Left lung (tissue), 10 donors: Measurements from ENCODE around the gene PCSK4. TPM values are rescaled to one million over a fixed set of nuclear protein-coding genes. Genes with fewer than 3 reads are reported as not detected.

Source experiments
- ATAC-seq: fragments of 200-7000 bp; cut with Tn5 transposase; one replicate; pipeline ENCODE4 v1.9.1; 2020; ENCODE audit warnings: moderate library complexity
- DNase-seq, 4 donors: peaks; one replicate each; pipeline ENCODE4 v3.0.0-alpha.2; 2013 to 2020
- H3K27ac ChIP-seq, 2 donors: fragments of 200-600 bp; sonication (generic) in 1 of 2; one replicate each; pipeline versions ENCODE4 v1.5.0 to v1.8.0; 2020 to 2021
- H3K27me3 ChIP-seq, 2 donors: fragments of 200-600 bp; sonication (generic) in 1 of 2; one replicate each; pipeline versions ENCODE4 v1.5.0 to v1.8.0; 2020 to 2021
- H3K36me3 ChIP-seq, 2 donors: fragments of 200-600 bp; sonication (generic) in 1 of 2; one replicate each; pipeline versions ENCODE4 v1.5.0 to v1.8.0; 2020 to 2021
- H3K4me1 ChIP-seq, 2 donors: fragments of 200-600 bp; one replicate each; pipeline ENCODE4 v1.8.0; 2021
- H3K4me3 ChIP-seq, 2 donors: fragments of 200-600 bp; sonication (generic) in 1 of 2; one replicate each; pipeline versions ENCODE4 v1.5.0 to v1.8.0; 2020 to 2021; ENCODE audit warnings: mild to moderate bottlenecking in 1 of 2
- H3K9me3 ChIP-seq, 2 donors: fragments of 200-600 bp; sonication (generic) in 1 of 2; one replicate each; pipeline versions ENCODE4 v1.5.0 to v1.8.0; 2020 to 2021
- intact Hi-C, 2 donors: fragments of 100-400 bp; cut with DNase I; formaldehyde crosslinking; loops; one replicate each; pipeline versions ENCODE4 v1.11.2 to v1.14.2; 2022
- polyA plus RNA-seq, 6 donors: library from polyadenylated mRNA; unstranded; fragments of 120-200 nt; gene quantifications; one replicate each; pipeline ENCODE4 v1.2.1, GENCODE V29; 2013; ENCODE audit not compliant: insufficient read length in 6 of 6
- total RNA-seq, 2 donors: library from RNA; stranded (reverse); fragmentation: NEBNext Ultra II Directional; extraction: Animal tissue kit (Norgen Biotek cat#: 25700); gene quantifications; one replicate each; pipeline ENCODE4 v1.2.1, GENCODE V29; 2021
- TF ChIP-seq, protein P1 (sequence below), 2 donors: fragments of 200-600 bp; sonication (generic) in 1 of 2; IDR thresholded peaks; one replicate each; pipeline versions ENCODE4 v1.5.0 to v1.8.0; 2021; ENCODE audit warnings: antibody characterized with exemption in 2 of 2
- donor health status: DM: no; HTN: yes; CAD: no.
- donor health status: DM: no; HTN: no; CAD: no.

Gene PCSK4
- total and polyA plus RNA-seq, 8 donors = 1.9 to 6.1 (median 4.0) TPM

DNA sequence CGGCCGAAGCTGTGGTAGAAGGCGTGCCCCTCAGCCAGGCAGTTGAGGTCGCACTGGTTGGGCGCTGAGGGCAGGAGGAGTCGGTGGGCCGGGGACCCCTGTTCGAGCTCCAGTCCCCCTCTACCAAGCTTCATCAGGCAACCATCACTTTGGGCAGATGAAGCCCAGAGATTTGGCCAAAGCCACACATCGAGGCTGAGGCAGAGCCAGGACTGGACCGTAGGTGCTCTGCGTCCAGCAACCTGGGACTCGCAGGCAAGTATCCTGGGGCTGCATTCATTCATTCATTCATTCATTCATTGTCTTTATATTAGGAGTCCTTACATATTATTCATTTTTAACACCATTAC, 18.3 kb upstream of the PCSK4 start:
- H3K36me3 ChIP-seq = no peaks in the 10 kb centered on the region
- no peak for ATAC-seq
- peaks cover 22 to 76% of the 10 kb centered on the region in 2 donors for H3K27me3 ChIP-seq
- TF ChIP-seq, protein P1, sequence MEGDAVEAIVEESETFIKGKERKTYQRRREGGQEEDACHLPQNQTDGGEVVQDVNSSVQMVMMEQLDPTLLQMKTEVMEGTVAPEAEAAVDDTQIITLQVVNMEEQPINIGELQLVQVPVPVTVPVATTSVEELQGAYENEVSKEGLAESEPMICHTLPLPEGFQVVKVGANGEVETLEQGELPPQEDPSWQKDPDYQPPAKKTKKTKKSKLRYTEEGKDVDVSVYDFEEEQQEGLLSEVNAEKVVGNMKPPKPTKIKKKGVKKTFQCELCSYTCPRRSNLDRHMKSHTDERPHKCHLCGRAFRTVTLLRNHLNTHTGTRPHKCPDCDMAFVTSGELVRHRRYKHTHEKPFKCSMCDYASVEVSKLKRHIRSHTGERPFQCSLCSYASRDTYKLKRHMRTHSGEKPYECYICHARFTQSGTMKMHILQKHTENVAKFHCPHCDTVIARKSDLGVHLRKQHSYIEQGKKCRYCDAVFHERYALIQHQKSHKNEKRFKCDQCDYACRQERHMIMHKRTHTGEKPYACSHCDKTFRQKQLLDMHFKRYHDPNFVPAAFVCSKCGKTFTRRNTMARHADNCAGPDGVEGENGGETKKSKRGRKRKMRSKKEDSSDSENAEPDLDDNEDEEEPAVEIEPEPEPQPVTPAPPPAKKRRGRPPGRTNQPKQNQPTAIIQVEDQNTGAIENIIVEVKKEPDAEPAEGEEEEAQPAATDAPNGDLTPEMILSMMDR (IDR thresholded peaks at IDR 0.05) = no peak
- H3K9me3 ChIP-seq = no peaks in the 10 kb centered on the region
- no peak for DNase-seq
- intact Hi-C loops = no loop called here
- H3K27ac ChIP-seq = no peak overlapping the region
- H3K4me1 ChIP-seq = peaks cover 4 to 19% of the 10 kb centered on the region in 2 donors
- peak overlapping the region; percentile 28 to 42 for H3K4me3 ChIP-seq

DNA sequence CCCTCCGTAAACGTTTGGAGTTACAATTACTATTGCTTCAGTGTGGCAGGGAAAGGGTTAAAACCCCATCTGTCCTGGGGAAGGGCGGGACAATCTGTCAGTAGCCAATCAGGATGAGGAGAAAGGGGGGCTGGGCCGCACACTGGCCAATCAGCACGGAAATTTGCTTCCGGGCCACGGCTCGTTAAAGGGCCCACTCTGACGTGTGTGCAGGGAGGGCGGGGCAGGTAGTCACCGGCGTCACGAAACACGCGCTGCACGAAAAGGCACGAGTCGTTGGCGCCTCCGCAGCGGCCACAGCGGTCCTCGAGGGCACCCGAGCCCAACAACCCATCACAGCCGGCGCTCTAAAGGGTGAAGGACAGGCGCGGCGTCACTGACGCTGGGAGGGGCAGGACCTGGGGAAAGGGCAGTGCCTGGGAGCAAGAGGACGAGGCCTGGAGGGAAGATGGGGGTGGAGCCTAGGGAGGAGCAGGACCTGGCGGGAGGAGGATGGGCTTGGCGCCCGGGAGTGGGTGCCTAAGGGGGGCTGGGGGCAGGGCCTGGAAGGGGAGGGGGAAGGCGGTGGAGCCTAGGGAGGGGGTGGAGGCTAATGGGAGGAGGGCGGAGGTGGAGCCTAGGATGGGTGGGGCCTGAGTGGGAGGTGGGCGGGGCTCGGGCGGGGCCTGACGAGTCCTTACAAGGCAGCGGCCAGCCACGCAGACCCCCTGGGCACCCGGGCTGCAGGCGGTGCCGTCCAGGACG, 17.8 kb upstream of the PCSK4 start:
- DNase-seq (peak; percentile 88 to 94 (median 88)), ATAC-seq (peak; percentile 94)
- Histone ChIP-seq H3K27ac (peak overlapping the region; percentile 57 to 59), H3K27me3 (peaks cover 28 to 76% of the 10 kb centered on the region in 2 donors), H3K4me3 (peak overlapping the region; percentile 28 to 42), H3K4me1 (peaks cover 0 to 16% of the 10 kb centered on the region in 2 donors), H3K9me3 (no peaks in the 10 kb centered on the region), H3K36me3 (no peaks in the 10 kb centered on the region)
- TF ChIP-seq, protein P1 (IDR thresholded peaks at IDR 0.05) = no peak
- intact Hi-C loops = no loop called here

DNA sequence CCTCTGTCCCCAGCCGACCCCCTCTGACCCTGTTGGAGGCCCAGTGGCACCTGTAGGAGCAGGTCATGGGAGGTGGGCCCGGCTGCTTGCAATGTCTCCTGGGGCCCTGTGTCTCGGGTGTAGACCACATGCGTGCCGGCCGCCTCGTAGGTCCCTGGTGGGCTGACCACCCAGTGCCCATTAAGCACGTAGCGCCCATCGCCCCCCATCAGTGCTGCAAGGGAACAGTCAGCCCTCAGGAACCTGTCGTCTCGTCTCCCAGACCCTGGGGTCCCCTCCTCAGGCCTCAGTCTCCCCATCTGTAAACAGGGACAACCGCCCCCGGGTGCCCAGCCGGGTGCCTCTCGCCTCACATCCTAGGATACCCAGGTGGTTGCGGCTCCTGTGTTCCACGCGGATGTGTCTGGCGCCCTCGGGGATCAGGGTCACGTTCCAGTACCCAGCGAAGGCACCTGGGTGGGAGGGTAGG, 17.1 kb upstream of the PCSK4 start:
- DNase-seq (no peak), ATAC-seq (no peak)
- Histone ChIP-seq H3K27me3 (peaks cover 29 to 76% of the 10 kb centered on the region in 2 donors), H3K4me1 (peaks cover 0 to 10% of the 10 kb centered on the region in 2 donors), H3K36me3 (no peaks in the 10 kb centered on the region), H3K27ac (peak overlapping the region in 1 of 2 donors; percentile 57), H3K9me3 (no peaks in the 10 kb centered on the region), H3K4me3 (no peak overlapping the region)
- intact Hi-C loops = no loop called here
- TF ChIP-seq, protein P1 (IDR thresholded peaks at IDR 0.05) = no peak

DNA sequence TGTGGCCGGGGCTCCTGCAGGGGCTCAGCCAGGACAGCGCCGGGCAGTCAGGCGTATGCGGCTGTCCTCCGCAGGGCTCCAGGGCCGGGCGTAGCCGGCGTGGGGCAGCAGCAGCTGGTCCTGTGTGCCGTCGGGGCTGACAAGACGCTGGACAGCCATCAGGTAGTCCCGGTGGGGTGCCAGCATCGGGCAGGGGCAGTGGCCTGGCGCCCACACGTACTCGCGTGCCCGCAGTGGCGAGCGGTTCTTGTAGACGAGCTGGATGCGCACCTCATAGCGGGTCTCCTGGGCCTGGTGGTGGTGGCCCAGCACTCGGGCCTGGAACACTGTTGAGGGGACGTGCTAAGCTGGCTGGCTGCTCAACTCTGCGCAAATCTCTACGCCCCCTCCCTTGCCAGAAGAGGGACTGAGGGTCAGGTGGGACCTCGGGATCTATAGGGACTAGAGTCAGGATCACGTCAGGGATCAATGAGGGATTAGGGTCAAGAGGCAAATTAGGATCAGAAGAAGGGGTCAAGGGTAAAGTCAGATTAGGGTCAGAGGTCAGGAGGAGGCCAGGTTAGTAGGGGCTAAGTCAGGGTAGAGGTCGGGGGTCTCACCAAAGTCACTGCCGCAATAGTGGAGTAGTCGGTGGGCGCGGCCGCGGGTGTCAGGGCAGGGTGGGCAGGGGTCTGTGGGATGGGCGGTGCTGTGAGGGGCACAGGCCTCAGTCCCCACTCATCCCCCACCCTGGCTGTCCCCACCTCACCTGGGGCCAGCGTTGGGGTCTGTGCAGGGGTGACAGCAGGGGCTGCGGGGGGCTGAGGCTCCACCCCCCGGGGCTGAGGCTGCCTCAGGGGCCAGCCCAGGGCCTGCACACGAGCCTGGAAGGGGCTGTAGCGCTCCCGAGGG, 16.1 kb upstream of the PCSK4 start:
- intact Hi-C loops = no loop called here
- TF ChIP-seq, protein P1 (IDR thresholded peaks at IDR 0.05) = no peak
- Histone ChIP-seq H3K4me1 (peaks cover 0 to 10% of the 10 kb centered on the region in 2 donors), H3K27ac (no peak overlapping the region), H3K27me3 (peaks cover 20 to 76% of the 10 kb centered on the region in 2 donors), H3K4me3 (no peak overlapping the region), H3K9me3 (no peaks in the 10 kb centered on the region), H3K36me3 (no peaks in the 10 kb centered on the region)
- no peak for ATAC-seq
- DNase-seq = peak in 1 of 4 donors; percentile 67

DNA sequence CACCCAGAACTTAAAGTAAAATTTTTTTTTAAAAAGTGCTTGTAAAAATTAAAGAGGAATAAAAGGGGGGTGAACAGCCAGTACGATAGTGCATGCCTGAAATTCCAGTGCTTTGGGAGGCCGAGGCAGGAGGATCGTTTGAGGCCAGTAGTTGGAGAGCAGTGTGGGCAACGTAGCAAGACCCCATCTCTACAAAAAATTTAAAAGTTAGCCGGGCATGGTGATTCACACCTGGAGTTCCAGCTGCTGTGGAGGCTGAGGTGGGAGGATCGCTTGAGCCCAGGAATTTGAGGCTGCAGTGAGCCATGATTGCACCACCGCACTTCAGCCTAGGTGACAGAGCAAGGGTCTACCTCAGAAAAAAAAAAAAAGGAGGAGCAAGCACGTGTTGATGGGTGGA, 14.9 kb upstream of the PCSK4 start:
- TF ChIP-seq, protein P1 (IDR thresholded peaks at IDR 0.05) = no peak
- H3K36me3 ChIP-seq = no peaks in the 10 kb centered on the region
- no peak overlapping the region for H3K4me3 ChIP-seq
- H3K4me1 ChIP-seq = peaks cover 0 to 10% of the 10 kb centered on the region in 2 donors
- H3K9me3 ChIP-seq = no peaks in the 10 kb centered on the region
- intact Hi-C loops = no loop called here
- no peak for ATAC-seq
- H3K27ac ChIP-seq = no peak overlapping the region
- peaks cover 20 to 68% of the 10 kb centered on the region in 2 donors for H3K27me3 ChIP-seq
- no peak for DNase-seq
